Hepatocyte (in vitro differentiated cells): ENCODE results near the gene TANC1.

Source experiments
- EZH2 ChIP-seq: fragments of 200-600 bp; sonication (generic); IDR thresholded peaks from 2 replicates; pipeline ENCODE4 v1.6.1; 2016; ENCODE audit warnings: antibody characterized with exemption, mild to moderate bottlenecking, borderline replicate concordance
- EZH2phosphoT487 ChIP-seq: fragments of 200-600 bp; sonication (generic); IDR thresholded peaks from one replicate; pipeline ENCODE4 v1.6.1; 2018; ENCODE audit warnings: antibody characterized with exemption, mild to moderate bottlenecking, low read depth, moderate library complexity; ENCODE audit not compliant: unreplicated experiment, severe bottlenecking

- TF ChIP-seq EZH2phosphoT487 (no peak), EZH2 (no peak)
Measured at GRCh38 chr2:159234868-159235267, 266.4 kb downstream of the TANC1 start.
